DMS79 (cell line): ENCODE data around the gene ZER1.

Source experiments
- DNase-seq: peaks from one replicate; lab custom pipeline; 2025; lab: John Stamatoyannopoulos, UW

Gene ZER1

GRCh38 chr9:128735373-128735772, 36.4 kb downstream of the ZER1 start:
- no peak for DNase-seq

GRCh38 chr9:128733256-128733655, 38.5 kb downstream of the ZER1 start:
- peak; percentile 14 for DNase-seq

- DNase-seq: no peak
Observed at GRCh38 chr9:128732576-128732975, 39.2 kb downstream of the ZER1 start.

GRCh38 chr9:128731691-128732090, 40.0 kb downstream of the ZER1 start:
- DNase-seq: no peak

- DNase-seq: no peak
Observed at GRCh38 chr9:128731093-128731492, 40.6 kb downstream of the ZER1 start.

- no peak for DNase-seq
Observed at GRCh38 chr9:128729766-128730517, 41.8 kb downstream of the ZER1 start.

GRCh38 chr9:128729302-128729701, 42.4 kb downstream of the ZER1 start:
- DNase-seq: peak; percentile 1

- no peak for DNase-seq
Observed at GRCh38 chr9:128728298-128728697, 43.4 kb downstream of the ZER1 start.

GRCh38 chr9:128727640-128728248, 44.0 kb downstream of the ZER1 start:
- no peak for DNase-seq

GRCh38 chr9:128724744-128725211, 46.9 kb downstream of the ZER1 start:
- DNase-seq: no peak

- DNase-seq: peak; percentile 98
Observed at GRCh38 chr9:128723866-128724743, 47.6 kb downstream of the ZER1 start, which contains the start of gene ZDHHC12. Gene ZDHHC12 (minus strand): TSS chr9:128724127. CDS start chr9:128724093, 34 bp downstream.

GRCh38 chr9:128723352-128723865, 48.3 kb downstream of the ZER1 start:
- DNase-seq: no peak

GRCh38 chr9:128722380-128723351, 49.1 kb downstream of the ZER1 start:
- no peak for DNase-seq

- DNase-seq: no peak
Observed at GRCh38 chr9:128721487-128722010, 50.2 kb downstream of the ZER1 start.

GRCh38 chr9:128720841-128721486, 50.8 kb downstream of the ZER1 start:
- no peak for DNase-seq

GRCh38 chr9:128719919-128720605, 51.7 kb downstream of the ZER1 start:
- DNase-seq: no peak

GRCh38 chr9:128718475-128718874, 53.3 kb downstream of the ZER1 start:
- DNase-seq: no peak

GRCh38 chr9:128718047-128718446, 53.7 kb downstream of the ZER1 start:
- no peak for DNase-seq

- no peak for DNase-seq
Observed at GRCh38 chr9:128716581-128717254, 55.0 kb downstream of the ZER1 start.
